ENCODE results near the gene BLVRB. TPM values are rescaled to one million over a fixed set of nuclear protein-coding genes. Genes with fewer than 3 reads are reported as not detected.
A peak's percentile ranks its signal among the peaks of the same experiment; 100 is the strongest.
"Not testable (repeated sequence)": the region's sequence is repeated elsewhere in the genome, so short reads cannot be mapped to it uniquely, and the experiment has no call there.

Gene BLVRB
- total and polyA plus RNA-seq, 10 of the 15 experiments (the other 5 are each of a cell fraction or from before 2014, with no cell fraction given) = 6.3 to 53.3 (median 27.8) TPM

DNA sequence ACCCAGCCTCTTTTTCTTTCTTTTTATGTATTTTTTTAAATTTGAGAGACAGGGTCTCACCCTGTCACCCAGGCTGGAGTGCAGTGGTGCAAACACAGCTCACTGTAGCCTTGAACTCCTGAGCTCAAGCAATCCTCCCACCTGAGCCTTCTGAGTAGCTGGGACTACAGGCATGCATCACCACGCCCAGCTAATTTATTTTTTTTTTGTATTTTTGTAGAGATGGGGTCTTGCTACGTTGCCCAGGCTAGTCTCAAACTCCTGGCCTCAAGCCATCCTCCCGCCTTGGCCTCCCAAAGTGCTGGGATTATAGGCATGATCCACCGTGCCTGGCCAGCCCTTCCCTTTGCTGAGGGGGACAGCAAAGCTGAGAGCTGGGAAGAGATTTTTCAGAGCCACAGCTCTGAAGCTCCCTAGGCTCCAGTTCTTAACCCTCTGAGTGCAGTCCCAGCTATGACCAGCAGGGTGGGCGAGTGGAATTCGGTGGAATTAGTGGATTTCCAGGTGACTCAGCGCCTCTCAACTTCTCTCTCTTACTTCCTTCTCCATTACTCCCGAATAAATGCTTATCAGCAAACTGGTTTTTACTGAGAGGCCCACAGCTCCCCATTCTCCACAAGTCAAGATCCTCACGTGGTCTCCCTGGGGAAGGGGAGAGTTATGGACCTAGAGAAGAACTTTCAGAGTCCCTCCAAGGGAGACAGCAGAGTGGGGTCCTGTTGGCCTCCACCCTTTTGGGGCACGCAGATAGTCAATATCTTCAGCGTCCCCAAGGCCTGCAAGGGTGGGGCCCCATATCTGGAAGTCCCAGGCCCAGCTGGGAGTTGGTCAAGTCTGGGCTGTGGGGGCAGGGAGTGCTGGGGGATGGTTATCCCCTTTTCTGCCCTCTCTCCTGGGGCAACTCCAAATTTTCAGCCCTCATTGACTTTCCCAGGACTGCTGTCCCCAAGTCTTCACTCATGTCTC, 1.2 kb downstream of the BLVRB start (continued):
- TF ChIP-seq BACH1 (IDR thresholded peaks at IDR 0.05; ENCODE audit: borderline replicate concordance) (no peak; the same call in 1 of the 2 replicates), RAD21 (IDR thresholded peaks at IDR 0.05; ENCODE audit: insufficient read depth, low read depth, low read length) (peak; percentile 62), SMC3 (IDR thresholded peaks at IDR 0.05; ENCODE audit: borderline replicate concordance, low read length) (peak; percentile 42; the same call in 1 of the 2 replicates), NR2C1 (IDR thresholded peaks at IDR 0.05) (no peak), ETV6 (conservative IDR thresholded peaks at IDR 0.05 in 1 of 2, IDR thresholded peaks at IDR 0.05 in 1 of 2; ENCODE audit: borderline replicate concordance in 1 of 2, low read depth in 1 of 2) (no peak), IKZF2 (IDR thresholded peaks at IDR 0.05) (peak; percentile 56 to 58), POLR2AphosphoS5 (IDR thresholded peaks at IDR 0.05; ENCODE audit: low read length) (no peak), LARP7 (IDR thresholded peaks at IDR 0.05) (0 out of 2 replicates have a peak, but pooled peaks have one; percentile 20), ZSCAN29 (IDR thresholded peaks at IDR 0.05) (no peak), SUZ12 (IDR thresholded peaks at IDR 0.05; ENCODE audit: unreplicated experiment) (no peak), PML (IDR thresholded peaks at IDR 0.05; ENCODE audit: low read length) (no peak), DPF2 (IDR thresholded peaks at IDR 0.05) (no peak)
- TF ChIP-seq, protein P1, sequence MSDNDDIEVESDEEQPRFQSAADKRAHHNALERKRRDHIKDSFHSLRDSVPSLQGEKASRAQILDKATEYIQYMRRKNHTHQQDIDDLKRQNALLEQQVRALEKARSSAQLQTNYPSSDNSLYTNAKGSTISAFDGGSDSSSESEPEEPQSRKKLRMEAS (IDR thresholded peaks at IDR 0.05; ENCODE audit: low read depth, low read length) = no peak
- TF ChIP-seq, protein P2, sequence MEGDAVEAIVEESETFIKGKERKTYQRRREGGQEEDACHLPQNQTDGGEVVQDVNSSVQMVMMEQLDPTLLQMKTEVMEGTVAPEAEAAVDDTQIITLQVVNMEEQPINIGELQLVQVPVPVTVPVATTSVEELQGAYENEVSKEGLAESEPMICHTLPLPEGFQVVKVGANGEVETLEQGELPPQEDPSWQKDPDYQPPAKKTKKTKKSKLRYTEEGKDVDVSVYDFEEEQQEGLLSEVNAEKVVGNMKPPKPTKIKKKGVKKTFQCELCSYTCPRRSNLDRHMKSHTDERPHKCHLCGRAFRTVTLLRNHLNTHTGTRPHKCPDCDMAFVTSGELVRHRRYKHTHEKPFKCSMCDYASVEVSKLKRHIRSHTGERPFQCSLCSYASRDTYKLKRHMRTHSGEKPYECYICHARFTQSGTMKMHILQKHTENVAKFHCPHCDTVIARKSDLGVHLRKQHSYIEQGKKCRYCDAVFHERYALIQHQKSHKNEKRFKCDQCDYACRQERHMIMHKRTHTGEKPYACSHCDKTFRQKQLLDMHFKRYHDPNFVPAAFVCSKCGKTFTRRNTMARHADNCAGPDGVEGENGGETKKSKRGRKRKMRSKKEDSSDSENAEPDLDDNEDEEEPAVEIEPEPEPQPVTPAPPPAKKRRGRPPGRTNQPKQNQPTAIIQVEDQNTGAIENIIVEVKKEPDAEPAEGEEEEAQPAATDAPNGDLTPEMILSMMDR (IDR thresholded peaks at IDR 0.05 in 2 of 3, conservative IDR thresholded peaks at IDR 0.05 in 1 of 3; ENCODE audit: control insufficient read depth in 2 of 3, extremely low read depth in 1 of 3, insufficient read depth in 1 of 3, low read depth in 3 of 3, low read length in 3 of 3) = peak; percentile 78 to 79 (median 78)
- TF ChIP-seq, protein P3, sequence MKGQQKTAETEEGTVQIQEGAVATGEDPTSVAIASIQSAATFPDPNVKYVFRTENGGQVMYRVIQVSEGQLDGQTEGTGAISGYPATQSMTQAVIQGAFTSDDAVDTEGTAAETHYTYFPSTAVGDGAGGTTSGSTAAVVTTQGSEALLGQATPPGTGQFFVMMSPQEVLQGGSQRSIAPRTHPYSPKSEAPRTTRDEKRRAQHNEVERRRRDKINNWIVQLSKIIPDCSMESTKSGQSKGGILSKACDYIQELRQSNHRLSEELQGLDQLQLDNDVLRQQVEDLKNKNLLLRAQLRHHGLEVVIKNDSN (IDR thresholded peaks at IDR 0.05; ENCODE audit: borderline replicate concordance, extremely low read length, insufficient read depth, low read depth, low read length) = peak; percentile 27

DNA sequence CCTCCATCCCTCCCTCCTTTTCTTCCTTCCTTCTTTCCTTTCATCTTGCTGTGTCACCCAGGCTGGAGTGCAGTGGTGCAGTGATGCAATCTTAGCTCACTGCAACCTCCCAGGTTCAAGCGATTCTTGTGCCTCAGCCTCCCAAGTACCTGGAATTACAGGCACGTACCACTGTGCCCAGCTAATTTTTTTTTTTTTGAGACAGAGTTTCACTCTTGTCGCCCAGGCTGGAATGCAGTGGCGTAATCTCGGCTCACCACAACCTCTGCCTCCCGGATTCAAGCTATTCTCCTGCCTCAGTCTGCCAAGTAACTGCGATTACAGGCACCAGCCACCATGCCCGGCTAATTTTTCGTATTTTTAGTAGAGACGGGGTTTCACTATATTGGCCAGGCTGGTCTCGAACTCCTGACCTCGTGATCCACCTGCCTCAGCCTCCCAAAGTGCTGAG, 1.9 kb downstream of the BLVRB start:
- intact Hi-C loops (cut with micrococcal nuclease; ENCODE audit: unreplicated experiment) = loop anchor here (2.0 kb wide), 1 partner anchor 135 kb away; no protein-coding TSS in a partner anchor
- H3K27me3 ChIP-seq (replicated peaks in 1 of 2; ENCODE audit: control insufficient read depth in 2 of 2, insufficient read depth in 2 of 2, low read length in 1 of 2); H3K4me3 ChIP-seq; H3K9ac ChIP-seq (ENCODE audit: control insufficient read depth, insufficient read depth, low read length); H3K79me2 ChIP-seq (ENCODE audit: control insufficient read depth, insufficient read depth, low read length); H3K4me2 ChIP-seq (ENCODE audit: control insufficient read depth, insufficient read depth); ATAC-seq; FAIRE-seq; H3K36me3 ChIP-seq (ENCODE audit: control insufficient read depth in 2 of 2, insufficient read depth in 2 of 2, low read length in 1 of 2); H4K20me1 ChIP-seq (ENCODE audit: control insufficient read depth, insufficient read depth); in situ Hi-C loops (cut with MboI); BruUV-seq (replicated peaks); DNase-seq (ENCODE audit: low read depth, low spot score); H3K27ac ChIP-seq (ENCODE audit: control insufficient read depth, insufficient read depth); H2AFZ ChIP-seq (ENCODE audit: control insufficient read depth, low read depth, low read length); H3K9me3 ChIP-seq (replicated peaks; ENCODE audit: control insufficient read depth, insufficient read depth, low read length): not testable (repeated sequence)
- ChIA-PET CTCF (interaction anchor here (0.6 to 4.7 kb wide), 37 partner anchors 9 to 360 kb away, joined by 3 to 67 read pairs (median 4); partner anchors contain the start of genes C19orf47, LTBP4, PLD3 and SERTAD1), RAD21 (ENCODE audit: unreplicated experiment) (interaction anchor here (0.7 to 4.6 kb wide), 16 partner anchors 10 to 273 kb away, joined by 3 to 26 read pairs (median 4); partner anchors contain the start of genes C19orf47, PLD3 and SERTAD1), SMC1A (ENCODE audit: uncharacterized antibody, unreplicated experiment) (interaction anchor here (0.7 to 3.4 kb wide), 14 partner anchors 8 to 172 kb away, joined by 3 to 18 read pairs (median 4); partner anchors contain the start of genes C19orf47, PLD3 and SERTAD3), POLR2A (interaction anchor here (0.5 to 1.4 kb wide), 8 partner anchors 8 to 1842 kb away, joined by 3 to 7 read pairs (median 3); partner anchors contain the start of gene SERTAD3)
- H3K4me1 ChIP-seq (ENCODE audit: control insufficient read depth, insufficient read depth, low read length) = peaks cover 31% of the 10 kb centered on the region
- WGBS (ENCODE audit: insufficient coverage, insufficient replicate concordance, low lambda C conversion rate, missing lambda C conversion rate) = 47% methylated on average over 12 of the region's 12 CpGs

All from GM12878 (cell line).